Right lobe of liver (tissue), 6 donors: ENCODE data around the gene FBN3. TPM values are rescaled to one million over a fixed set of nuclear protein-coding genes. Genes with fewer than 3 reads are reported as not detected.
"Not testable (repeated sequence)": the region's sequence is repeated elsewhere in the genome, so short reads cannot be mapped to it uniquely, and the experiment has no call there.

ENCODE experiments used
- ATAC-seq, 4 donors: fragments of 200-7000 bp; cut with Tn5 transposase; one replicate each; pipeline ENCODE4 v1.9.1; 2020; ENCODE audit warnings: mild to moderate bottlenecking in 4 of 4, moderate library complexity in 4 of 4
- DNase-seq, 3 donors: peaks; one replicate each; pipeline ENCODE4 v3.0.0-alpha.2; 2020
- H3K27ac ChIP-seq, 3 donors: fragments of 200-600 bp; one replicate each; pipeline ENCODE4 v1.8.0; 2022
- H3K27me3 ChIP-seq, 2 donors: fragments of 200-600 bp; one replicate each; pipeline ENCODE4 v1.8.0; 2022
- H3K36me3 ChIP-seq, 4 donors: fragments of 200-600 bp; sonication (generic) in 1 of 4; one replicate each; pipeline versions ENCODE4 v1.5.1 to v1.8.0; 2017 to 2022; ENCODE audit warnings: control low read depth in 1 of 4
- H3K4me1 ChIP-seq, 4 donors: fragments of 200-600 bp; sonication (generic) in 1 of 4; one replicate each; pipeline versions ENCODE4 v1.5.1 to v1.8.0; 2017 to 2022; ENCODE audit warnings: control low read depth in 1 of 4
- H3K4me3 ChIP-seq, 3 donors: fragments of 200-600 bp; one replicate each; pipeline ENCODE4 v1.8.0; 2022
- H3K9me3 ChIP-seq, 4 donors: fragments of 200-600 bp; sonication (generic) in 1 of 4; one replicate each; pipeline versions ENCODE4 v1.5.1 to v1.8.0; 2017 to 2022; ENCODE audit warnings: control low read depth in 1 of 4
- POLR2A ChIP-seq: fragments of 450-650 bp; IDR thresholded peaks from one replicate; pipeline ENCODE4 v1.6.1; 2017; ENCODE audit warnings: antibody characterized with exemption, mild to moderate bottlenecking
- WGBS: methylation state at CpG from one replicate; pipeline ENCODE4 v1.1.6; 2018; ENCODE audit warnings: low coverage, low lambda C conversion rate; ENCODE audit not compliant: insufficient coverage; ENCODE audit errors: missing lambda C conversion rate; 5-methylcytosine and 5-hydroxymethylcytosine counted together
- intact Hi-C, 2 donors: fragments of 100-400 bp; cut with DNase I; formaldehyde crosslinking; loops; one replicate each; pipeline versions ENCODE4 v1.11.2 to v1.14.1; 2022
- total RNA-seq, 6 experiments: library from RNA; depleted of rRNA in 2 of 6; stranded (reverse); fragments of >200 nt in 2 of 6; fragmentation: NEBNext Ultra II Directional in 3 of 6; extraction: Animal tissue kit (Norgen Biotek cat#: 25700) in 3 of 6; gene quantifications; one replicate each; pipeline versions ENCODE4 v1.1.0 to v1.2.4, GENCODE V29; 2016 to 2023
- TF ChIP-seq, protein P1 (sequence below), 4 donors: fragments of 200-600 bp in 3 of 4; fragments of 450-650 bp in 1 of 4; IDR thresholded peaks; one replicate each; pipeline versions ENCODE4 v1.5.1 to v1.8.0; 2016 to 2022; ENCODE audit warnings: antibody characterized with exemption in 4 of 4, mild to moderate bottlenecking in 2 of 4
- donor health status: DM: no; HTN: yes; CAD: no.
- donor health status: DM: no; HTN: no; CAD: no.
- donor health status: DM: no; HTN: no; CAD: no.
- donor health status: DM: no; HTN: yes; CAD: no.
- donor health status: DM: no; HTN: yes; CAD: no.

The FBN3 gene
- total RNA-seq, 6 experiments from 2014 or later, result 0.11 to 0.37 TPM; not detected in 4

DNA sequence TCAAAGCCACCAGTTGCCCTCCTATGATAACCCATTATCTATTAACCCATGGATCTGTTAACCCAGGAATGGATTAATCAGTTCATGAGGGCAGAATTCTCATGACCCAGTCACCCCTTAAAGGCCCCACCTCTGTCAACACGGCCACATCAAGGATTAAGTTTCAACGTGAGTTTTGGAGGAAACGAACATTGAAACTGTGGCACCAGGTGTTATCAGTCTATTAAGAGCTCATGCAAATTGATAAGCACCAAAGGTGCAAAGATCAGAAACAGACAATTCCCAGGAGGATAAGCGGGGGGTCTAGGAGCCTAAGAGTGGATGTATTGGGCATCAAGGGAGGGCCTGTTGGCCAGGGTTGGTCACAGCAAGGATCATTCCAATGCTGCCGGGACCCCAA, 124.1 kb downstream of the FBN3 start:
- Histone ChIP-seq H3K27ac (no peak overlapping the region), H3K27me3 (no peaks in the 10 kb centered on the region), H3K9me3 (no peaks in the 10 kb centered on the region), H3K4me1 (peaks cover 0 to 13% (median 4%) of the 10 kb centered on the region in 4 donors), H3K36me3 (no peaks in the 10 kb centered on the region), H3K4me3 (no peak overlapping the region)
- TF ChIP-seq, protein P1, sequence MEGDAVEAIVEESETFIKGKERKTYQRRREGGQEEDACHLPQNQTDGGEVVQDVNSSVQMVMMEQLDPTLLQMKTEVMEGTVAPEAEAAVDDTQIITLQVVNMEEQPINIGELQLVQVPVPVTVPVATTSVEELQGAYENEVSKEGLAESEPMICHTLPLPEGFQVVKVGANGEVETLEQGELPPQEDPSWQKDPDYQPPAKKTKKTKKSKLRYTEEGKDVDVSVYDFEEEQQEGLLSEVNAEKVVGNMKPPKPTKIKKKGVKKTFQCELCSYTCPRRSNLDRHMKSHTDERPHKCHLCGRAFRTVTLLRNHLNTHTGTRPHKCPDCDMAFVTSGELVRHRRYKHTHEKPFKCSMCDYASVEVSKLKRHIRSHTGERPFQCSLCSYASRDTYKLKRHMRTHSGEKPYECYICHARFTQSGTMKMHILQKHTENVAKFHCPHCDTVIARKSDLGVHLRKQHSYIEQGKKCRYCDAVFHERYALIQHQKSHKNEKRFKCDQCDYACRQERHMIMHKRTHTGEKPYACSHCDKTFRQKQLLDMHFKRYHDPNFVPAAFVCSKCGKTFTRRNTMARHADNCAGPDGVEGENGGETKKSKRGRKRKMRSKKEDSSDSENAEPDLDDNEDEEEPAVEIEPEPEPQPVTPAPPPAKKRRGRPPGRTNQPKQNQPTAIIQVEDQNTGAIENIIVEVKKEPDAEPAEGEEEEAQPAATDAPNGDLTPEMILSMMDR (IDR thresholded peaks at IDR 0.05), result no peak
- TF ChIP-seq POLR2A, result no peak
- intact Hi-C loops, result no loop called here
- 48% methylated on average over 4 of the region's 5 CpGs for WGBS
- ATAC-seq (no peak), DNase-seq (no peak)

DNA sequence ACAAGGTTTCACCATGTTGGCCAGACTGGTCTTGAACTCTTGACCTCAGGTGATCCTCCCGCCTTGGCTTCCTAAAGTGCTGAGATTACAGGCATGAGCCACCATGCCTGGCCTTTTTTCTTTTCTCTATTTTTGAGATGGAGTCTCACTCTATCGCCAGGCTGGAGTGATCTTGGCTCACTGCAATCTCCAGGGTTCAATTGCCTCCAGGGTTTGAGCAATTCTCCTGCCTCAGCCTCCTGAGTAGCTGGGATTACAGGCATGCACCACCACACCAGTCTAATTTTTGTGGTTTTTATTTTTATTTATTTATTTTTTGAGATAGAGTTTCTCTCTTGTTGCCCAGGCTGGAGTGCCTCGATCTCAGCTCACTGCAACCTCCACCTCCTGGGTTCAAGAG, 125.1 kb downstream of the FBN3 start:
- H3K36me3 ChIP-seq, H3K4me3 ChIP-seq, intact Hi-C loops, H3K27me3 ChIP-seq, H3K9me3 ChIP-seq, DNase-seq, H3K27ac ChIP-seq, ATAC-seq: not testable (repeated sequence)
- H3K4me1 ChIP-seq, result peaks cover 0 to 13% (median 4%) of the 10 kb centered on the region in 4 donors
- WGBS, result 91% methylated on average over 1 of the region's 3 CpGs

DNA sequence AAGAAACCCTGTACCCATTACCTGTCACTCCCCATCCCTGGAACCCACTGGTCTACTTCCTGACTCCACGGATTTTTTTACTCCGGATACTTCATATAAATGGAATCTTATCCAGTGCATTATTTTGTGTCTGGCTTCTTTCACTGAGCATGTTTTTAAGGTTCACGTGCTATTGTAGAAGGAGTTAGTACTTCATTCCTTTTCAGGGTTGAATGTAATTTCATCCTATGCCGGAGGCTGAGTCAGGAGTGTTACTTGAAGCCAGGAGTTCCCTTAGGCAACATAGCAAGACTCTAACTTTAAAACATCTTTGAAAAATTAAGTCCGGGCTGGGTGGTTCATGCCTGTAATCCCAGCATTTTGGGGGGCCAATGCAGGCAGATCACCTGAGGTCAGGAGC, 126.0 kb downstream of the FBN3 start:
- peaks cover 0 to 13% (median 4%) of the 10 kb centered on the region in 4 donors for H3K4me1 ChIP-seq
- 94% methylated on average over 5 of the region's 5 CpGs for WGBS
- no peaks in the 10 kb centered on the region for H3K27me3 ChIP-seq
- intact Hi-C loops, result no loop called here
- TF ChIP-seq, protein P1 (IDR thresholded peaks at IDR 0.05), result no peak
- no peak for TF ChIP-seq POLR2A
- no peak overlapping the region for H3K4me3 ChIP-seq
- H3K9me3 ChIP-seq, result no peaks in the 10 kb centered on the region
- H3K36me3 ChIP-seq, result no peaks in the 10 kb centered on the region
- ATAC-seq (no peak), DNase-seq (no peak)
- no peak overlapping the region for H3K27ac ChIP-seq

DNA sequence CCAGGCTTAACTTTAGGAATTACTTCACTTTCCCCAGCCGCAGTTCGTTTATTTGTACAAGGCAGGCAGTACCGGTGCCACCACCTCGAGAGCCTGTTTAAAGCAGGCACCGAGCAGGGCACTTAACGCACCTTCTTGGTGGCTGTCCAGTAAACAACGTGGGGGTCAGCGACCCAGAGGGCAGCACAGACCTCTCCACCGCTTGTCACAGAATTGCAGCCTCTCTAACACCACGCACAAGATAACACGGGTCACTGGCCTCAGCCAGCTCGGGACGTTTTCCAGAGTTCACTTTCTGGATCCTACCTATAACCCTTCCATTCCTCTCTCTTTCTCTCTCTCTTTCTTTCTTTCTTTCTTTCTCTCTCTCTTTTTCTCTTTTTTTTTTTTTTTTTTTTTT, 127.1 kb downstream of the FBN3 start:
- peak overlapping the region in 2 of 3 donors; percentile 34 to 43 for H3K27ac ChIP-seq
- H3K4me1 ChIP-seq, result peaks cover 0 to 13% (median 4%) of the 10 kb centered on the region in 4 donors
- peak; percentile 87 to 96 (median 94) for DNase-seq
- peak; percentile 93 to 99 (median 96) for ATAC-seq
- WGBS, result 18% methylated on average over 9 of the region's 13 CpGs
- H3K4me3 ChIP-seq, result no peak overlapping the region
- H3K27me3 ChIP-seq, result no peaks in the 10 kb centered on the region
- TF ChIP-seq, protein P1 (IDR thresholded peaks at IDR 0.05), result no peak
- no peak for TF ChIP-seq POLR2A
- intact Hi-C loops, result no loop called here
- H3K9me3 ChIP-seq, result no peaks in the 10 kb centered on the region
- no peaks in the 10 kb centered on the region for H3K36me3 ChIP-seq

DNA sequence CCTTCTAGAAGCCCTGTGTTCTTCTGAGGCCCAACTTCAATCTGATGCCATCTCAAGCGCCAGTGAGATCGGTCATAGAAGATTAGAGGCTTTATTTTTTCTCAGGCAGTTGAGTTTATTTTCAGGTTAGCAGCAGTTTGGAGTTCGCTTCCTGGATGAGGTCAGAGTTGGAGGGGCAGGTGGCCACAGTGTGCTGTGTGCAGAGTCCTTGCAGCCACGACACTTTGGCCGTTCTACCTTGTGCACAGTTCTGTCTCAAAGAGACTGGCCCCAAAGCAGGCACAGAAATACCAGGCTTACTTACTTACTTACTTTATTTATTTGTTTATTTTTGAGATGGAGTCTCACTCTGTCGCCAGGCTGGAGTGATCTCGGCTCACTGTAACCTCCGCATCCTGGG, 128.0 kb downstream of the FBN3 start:
- H3K36me3 ChIP-seq, result no peaks in the 10 kb centered on the region
- peaks cover 0 to 13% (median 4%) of the 10 kb centered on the region in 4 donors for H3K4me1 ChIP-seq
- peak overlapping the region in 2 of 3 donors; percentile 34 to 43 for H3K27ac ChIP-seq
- ATAC-seq (peak; percentile 12 to 76 (median 46)), DNase-seq (peak in 2 of 3 donors; percentile 51 to 57)
- H3K27me3 ChIP-seq, result no peaks in the 10 kb centered on the region
- no peak overlapping the region for H3K4me3 ChIP-seq
- H3K9me3 ChIP-seq, result no peaks in the 10 kb centered on the region
- WGBS, result 47% methylated on average over 6 of the region's 8 CpGs
- intact Hi-C loops, result no loop called here
- TF ChIP-seq, protein P1 (IDR thresholded peaks at IDR 0.05), result no peak
- TF ChIP-seq POLR2A, result no peak
